Measurements from ENCODE around the gene THOC5.

- TF ChIP-seq CTCF (IDR thresholded peaks at IDR 0.05; ENCODE audit: insufficient read depth, low read length, poor library complexity, severe bottlenecking) (no peak), EZH2phosphoT487 (conservative IDR thresholded peaks at IDR 0.05; ENCODE audit: low read length) (no peak)
Measured at GRCh38 chr22:29518427-29518826, 35.1 kb downstream of the THOC5 start.
